GM13977 (cell line): Measurements from ENCODE around the gene INTS7.

Source experiments
- DNase-seq: peaks from one replicate; pipeline ENCODE4 v3.0.0; 2012; ENCODE audit warnings: low spot score
- CTCF ChIP-seq: IDR thresholded peaks from 2 replicates; pipeline ENCODE4 v1.5.1; 2012; ENCODE audit warnings: mild to moderate bottlenecking, control low read depth; ENCODE audit not compliant: insufficient read depth; ENCODE audit errors: extremely low read depth, missing control alignments
- in situ Hi-C: fragments of 300-500 bp; cut with MboI; formaldehyde crosslinking; loops from one replicate; pipeline ENCODE4 v1.12.0; 2022; ENCODE audit warnings: low sequenced_read_pairs, low pct_unique_long_range_greater_than_20kb, mixed read lengths, inconsistent platforms; ENCODE audit not compliant: unreplicated experiment

Gene INTS7

GRCh38 chr1:211910113-211910884 is 125.1 kb downstream of the INTS7 start:
- in situ Hi-C loops = no loop called here
- no peak for DNase-seq
- TF ChIP-seq CTCF = no peak

GRCh38 chr1:211909395-211909794 is 126.0 kb downstream of the INTS7 start:
- in situ Hi-C loops = no loop called here
- no peak for DNase-seq

GRCh38 chr1:211908951-211909350 is 126.4 kb downstream of the INTS7 start:
- DNase-seq = no peak
- TF ChIP-seq CTCF = no peak
- in situ Hi-C loops = no loop called here

More at GRCh38 chr1:211909395-211909794, 126.0 kb downstream of the INTS7 start:
- no peak for TF ChIP-seq CTCF

- DNase-seq = peak; percentile 41
- in situ Hi-C loops = no loop called here
- no peak for TF ChIP-seq CTCF
Measured at GRCh38 chr1:211908453-211908852, 126.9 kb downstream of the INTS7 start.

GRCh38 chr1:211903490-211904245 is 131.7 kb downstream of the INTS7 start:
- no peak for DNase-seq
- in situ Hi-C loops = no loop called here
- no peak for TF ChIP-seq CTCF

- no peak for TF ChIP-seq CTCF
- no peak for DNase-seq
- in situ Hi-C loops = no loop called here
Measured at GRCh38 chr1:211902624-211903291, 132.6 kb downstream of the INTS7 start.
